CD4-positive, alpha-beta T cell treated with Interleukin-21 for 1 hour (primary cell): ENCODE results near the gene TAMM41.
"Not testable (repeated sequence)": the region's sequence is repeated elsewhere in the genome, so short reads cannot be mapped to it uniquely, and the experiment has no call there.

Experiments used
- DNase-seq: peaks from one replicate; pipeline ENCODE4 v3.0.0-alpha.2; 2020

Gene TAMM41

DNA sequence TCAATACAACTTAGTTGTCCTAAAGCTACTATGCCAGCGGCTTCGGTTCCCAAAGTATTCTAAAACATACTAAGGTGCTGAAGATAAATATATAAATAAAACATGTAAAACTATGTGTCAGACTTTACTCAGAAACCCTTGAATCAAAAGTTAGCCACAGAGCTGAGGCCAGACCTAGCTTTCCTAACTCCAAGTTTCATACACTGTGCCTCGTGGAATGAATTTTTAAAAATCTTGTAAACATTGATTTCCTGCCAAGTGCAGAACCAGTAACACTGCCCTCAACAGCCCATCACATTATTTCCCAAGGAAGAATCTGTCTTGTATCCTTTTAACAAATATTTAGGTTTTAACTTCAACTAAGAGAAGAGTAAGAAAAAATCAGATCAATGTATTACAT, 36.4 kb downstream of the TAMM41 start:
- no peak for DNase-seq

DNA sequence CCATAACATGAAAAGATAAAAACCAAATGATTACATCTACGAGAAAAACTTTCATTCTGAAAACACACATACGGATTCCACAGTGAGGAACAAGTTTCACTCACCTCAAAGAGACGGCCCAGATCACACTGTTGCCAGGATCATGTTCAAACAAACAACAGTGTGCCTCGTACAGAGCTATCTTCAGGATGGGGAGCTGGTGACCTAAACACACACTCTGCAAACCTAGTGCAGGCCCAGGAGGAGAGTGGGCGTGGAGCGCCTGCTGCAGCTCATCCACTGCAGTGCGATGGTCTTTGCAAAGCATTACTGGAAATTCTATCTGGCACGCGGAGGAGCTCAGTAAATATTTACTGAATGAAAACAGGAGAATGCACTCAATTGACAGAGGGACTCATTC, 38.5 kb downstream of the TAMM41 start:
- no peak for DNase-seq

DNA sequence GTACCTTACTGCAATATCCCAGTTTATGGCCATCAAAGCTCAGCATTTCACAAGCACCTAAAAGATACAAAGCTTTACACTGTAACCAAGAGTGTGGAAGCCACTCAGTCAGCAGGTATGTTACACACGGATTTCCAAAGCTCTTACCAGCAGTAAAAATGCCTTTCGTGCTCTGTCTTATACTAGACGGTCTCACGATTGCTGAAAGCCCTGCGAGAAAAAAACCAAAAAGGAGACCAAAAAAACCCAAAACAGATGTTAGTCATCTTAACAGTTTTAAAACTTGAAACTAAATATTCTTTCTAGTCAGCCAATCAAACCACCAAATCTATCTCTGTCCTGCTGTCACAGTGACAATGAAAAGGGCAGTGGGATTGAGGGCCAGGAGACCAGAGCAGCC, 39.0 kb downstream of the TAMM41 start:
- DNase-seq: no peak

DNA sequence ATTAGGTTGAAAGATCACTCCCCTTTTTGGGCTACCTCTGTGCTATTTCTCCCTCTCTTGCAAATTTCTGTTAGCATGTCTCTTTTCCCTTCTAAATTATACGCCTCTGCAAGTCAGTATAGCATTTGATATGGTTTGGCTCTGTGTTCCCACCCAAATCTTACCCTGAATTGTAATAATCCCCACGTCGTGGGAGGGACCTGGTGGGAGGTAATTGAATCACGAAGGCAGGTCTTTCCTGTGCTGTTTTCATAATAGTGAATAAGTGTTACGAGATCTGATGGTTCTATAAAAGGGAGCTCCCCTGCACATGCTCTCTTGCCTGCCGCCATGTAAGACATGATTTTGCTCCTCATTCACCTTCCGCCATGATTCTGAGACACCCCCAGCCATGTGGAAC, 41.0 kb downstream of the TAMM41 start:
- no peak for DNase-seq

DNA sequence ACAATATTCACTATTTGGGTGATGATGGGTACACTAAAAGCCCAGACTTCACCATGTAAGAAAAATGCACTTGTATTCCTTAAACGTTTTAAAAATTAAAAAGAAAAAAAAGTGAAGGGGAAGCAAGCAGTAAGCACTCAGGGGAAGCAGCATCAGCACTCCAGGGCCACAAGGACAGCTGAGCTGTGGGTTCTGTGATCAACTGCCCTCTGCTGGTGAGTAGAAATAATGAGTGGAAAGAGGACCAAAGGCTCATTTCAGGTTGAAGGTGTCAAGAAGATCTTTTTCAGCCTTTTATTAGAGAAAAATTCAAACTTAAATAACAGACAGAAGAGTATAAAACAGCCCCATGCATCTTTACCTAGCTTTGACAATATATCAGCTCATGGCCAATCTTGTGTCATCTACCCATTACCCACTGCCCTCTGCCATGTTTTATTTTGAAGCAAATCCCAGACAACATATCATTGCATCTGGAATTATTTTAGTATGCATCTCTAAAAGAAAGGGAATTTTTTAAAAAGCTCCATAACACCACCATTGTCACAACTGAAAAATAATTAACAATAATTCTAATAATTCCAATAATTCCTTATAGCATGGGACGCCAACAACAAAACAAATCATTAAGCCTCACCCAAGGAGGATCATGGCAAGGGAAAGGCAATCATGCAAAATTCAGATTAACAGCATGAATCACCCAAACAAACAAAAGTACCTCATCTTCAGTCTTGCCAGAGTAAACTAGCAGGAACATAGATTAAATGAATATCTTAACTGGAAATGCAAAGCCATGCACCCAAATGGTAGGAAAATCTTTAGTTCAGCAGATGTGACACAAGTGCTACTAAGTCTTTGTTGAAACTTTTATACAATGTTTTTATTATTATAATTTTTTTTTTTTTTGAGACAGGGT, 42.5 kb downstream of the TAMM41 start:
- peak; percentile 64 for DNase-seq

DNA sequence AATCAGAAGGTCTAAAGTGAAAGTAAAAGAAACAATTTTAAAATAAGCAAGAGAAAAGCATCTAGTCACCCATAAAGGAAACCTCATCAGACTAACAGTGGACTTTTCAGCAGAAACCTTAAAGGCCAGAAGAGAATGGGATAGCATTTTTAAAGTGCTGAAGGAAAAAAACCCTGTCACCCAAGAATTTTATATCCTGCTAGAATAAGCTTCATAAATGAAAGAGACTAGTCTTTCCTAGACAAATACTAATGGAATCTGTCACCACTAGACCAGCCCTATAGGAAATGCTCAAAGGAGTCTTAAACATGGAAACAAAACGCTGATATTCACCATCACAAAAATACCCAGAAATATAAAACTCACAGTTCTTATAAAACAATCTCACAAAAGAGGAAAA, 46.9 kb downstream of the TAMM41 start:
- DNase-seq: no peak

DNA sequence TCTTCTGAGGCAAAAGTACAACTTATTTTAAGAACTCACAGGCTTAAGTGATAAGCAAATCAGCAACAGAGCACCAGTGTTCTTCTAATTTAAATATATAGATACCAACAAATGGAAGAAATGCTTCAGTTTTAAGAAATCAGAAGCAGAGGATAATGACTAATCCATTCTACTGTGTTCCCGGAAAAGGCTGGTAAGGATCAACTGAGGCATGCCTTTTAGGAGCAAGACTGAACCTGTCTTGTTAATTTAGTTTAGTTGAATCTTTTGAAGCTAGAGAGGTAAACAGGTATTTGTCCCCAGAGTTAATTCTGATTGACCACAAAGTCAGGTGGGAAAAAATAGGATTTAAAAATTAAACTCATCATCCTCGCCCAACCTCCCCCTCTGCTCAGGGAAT, 51.8 kb downstream of the TAMM41 start:
- DNase-seq: no peak

DNA sequence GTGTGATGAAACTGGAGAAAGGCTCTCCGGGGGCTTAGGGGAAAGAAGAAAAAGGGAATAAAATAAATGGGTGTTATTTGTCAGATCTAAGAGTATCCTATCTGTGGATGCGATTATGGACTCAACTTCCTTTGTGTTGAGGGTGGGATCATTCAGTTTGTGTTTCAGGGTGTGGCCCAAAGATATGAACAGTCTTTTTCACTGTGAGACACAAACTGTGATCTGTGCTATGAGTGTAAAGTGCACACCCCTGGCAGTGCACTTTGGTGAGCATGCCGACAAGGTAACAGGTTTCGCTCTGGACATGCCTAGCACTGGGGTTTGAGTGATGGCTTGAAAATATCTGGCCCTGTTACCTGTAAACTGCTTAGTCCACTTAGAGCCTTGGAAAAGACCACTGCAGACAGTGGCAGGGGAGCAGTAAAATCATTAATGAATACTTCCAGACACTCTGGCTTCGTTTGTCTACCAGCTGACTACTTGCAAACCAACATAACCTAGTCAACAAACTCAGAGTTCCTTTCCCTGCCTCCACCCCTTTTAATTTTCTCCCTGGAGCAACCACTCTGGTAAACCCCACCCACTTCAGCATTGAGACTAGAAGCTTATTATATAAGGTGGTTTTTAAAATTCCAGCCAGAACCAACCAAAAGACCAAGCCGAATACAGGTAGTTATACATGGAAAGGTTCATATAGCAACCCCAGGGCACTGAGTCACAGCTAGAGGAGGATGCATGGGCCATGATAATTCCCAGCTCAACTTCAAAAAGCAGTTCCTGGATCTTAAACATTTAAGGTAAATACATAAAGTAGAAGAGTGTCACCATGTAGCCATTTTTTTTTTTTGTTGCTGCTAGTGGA, 55.1 kb downstream of the TAMM41 start:
- no peak for DNase-seq

DNA sequence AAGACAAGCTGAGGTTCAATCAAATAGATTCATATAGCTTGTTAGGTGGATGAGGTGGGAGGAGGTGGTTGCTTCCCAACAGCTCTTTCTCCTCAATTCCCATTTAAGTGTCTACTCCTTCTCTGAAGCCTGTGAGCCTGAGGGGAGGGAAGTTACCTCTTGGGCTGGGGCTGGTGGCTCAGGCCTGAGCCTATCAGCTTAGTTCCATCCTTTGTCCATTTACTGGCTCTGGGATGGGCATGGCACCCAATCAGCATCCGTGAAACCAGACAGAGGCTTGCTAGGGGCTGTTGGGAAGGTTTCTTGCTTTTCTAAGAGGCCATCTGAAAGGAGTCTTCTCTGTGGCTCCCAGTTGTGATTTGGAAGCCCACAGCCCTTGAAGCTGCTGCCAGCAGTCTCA, 57.3 kb downstream of the TAMM41 start:
- DNase-seq: no peak

DNA sequence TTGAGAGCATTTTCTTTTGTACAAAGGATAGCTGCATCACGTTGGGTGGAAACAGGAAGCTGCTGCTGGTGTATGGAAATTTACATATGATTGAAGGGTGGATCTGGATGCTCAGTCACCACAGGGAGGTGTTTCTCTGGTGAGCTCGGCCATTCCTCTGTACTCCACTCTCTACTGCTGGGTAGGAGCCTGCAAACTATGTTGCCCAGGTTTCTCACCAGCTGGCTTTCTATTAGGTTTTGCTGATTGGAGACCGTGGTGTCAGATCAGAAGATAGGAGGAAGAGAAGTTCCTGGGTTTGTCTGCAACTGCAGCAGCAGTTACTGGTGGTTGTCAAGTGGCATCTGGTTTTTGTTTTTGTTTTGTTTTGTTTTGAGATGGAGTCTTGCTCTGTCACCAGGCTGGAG, 61.7 kb downstream of the TAMM41 start:
- DNase-seq: peak; percentile 41

DNA sequence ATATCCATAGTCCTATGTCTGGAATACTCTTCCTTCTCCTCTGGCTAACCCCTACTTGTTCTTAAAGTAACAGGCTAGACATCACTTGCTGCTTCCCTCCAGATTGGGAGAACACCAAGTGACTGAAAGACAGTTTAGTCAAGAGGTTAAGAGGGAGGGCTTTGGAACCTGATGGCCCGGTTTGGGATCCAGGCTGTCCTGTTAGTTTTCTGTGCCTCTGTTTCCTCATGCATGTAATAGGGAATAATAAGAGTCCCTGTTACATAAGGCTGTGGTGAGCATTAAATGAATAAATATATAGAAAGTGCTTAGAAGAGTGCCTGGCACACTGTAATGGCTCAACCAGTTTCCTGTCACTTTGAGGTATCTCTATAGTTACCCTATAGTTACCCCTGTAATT, 66.3 kb downstream of the TAMM41 start:
- no peak for DNase-seq

DNA sequence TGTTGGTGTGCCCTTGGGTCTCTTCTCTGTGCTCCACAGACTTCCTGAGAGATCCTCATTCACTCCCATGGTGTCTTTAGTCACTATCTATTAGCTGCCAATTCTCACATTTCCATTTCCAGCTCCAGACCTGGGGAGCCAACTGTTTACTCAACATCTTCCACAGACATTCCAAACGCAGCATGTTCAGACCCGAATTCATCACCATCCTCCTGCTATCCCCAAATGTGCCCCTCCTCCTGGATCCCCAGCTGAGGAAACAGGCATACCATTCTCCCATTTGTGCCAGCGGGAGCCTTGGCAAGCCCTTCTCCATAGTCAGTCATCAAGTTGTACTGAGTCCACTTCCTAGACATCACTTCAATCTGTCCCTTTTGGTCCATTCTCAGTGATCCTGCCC, 67.1 kb downstream of the TAMM41 start:
- DNase-seq: no peak

DNA sequence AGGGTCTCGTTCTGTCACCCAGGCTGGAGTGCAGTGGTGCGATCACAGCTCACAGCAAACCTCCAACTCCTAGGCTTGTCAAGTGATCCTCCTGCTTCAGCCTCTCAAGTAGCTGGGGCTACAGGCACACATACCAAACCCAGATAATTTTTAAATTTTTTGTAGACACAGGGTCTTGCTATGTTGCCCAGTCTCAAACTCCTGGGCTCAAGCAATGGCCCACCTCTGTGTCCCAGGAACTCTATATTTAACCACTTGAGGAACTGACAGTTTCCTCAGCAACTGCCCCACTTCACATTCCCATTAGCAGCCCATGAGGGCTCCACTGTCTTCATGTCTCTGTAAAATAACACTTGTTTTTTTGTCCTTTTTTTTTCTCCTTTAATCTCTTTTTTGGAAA, 68.4 kb downstream of the TAMM41 start:
- no peak for DNase-seq

DNA sequence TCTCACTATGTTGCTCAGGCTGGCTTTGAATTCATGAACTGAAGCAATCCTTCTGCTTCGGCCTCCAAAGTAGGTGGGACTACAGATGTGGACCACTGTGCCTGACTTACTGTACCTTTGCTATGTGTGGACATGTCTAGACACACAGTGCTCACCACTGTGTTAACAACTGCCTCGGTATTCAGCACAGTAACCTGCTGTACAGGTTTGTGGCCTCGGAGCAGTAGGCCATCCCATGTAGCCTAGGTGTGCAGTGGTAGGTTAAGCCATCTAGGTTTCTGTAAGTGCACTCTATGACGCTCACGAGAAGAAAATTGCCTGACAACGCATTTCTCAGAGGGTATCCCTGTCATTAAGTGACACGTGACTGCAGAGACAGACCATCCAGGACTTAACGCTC, 70.3 kb downstream of the TAMM41 start:
- no peak for DNase-seq

DNA sequence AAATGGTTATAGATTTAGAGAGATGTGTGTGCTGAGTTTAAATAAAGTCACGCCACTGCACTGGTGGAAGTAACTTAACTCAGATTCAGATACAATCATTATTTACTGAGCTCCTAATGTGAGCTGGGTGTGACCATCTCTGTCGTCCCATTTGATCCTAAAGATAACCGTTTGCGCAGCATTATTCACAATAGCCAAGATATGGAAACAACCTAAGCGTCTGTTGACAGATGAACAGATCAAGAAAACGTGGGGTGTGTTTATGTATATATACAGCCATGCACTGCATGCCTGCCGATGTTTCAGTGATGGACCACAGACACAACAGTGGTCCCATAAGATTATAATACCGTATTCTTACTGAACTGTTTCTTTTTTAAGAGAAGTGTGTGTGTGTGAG, 71.2 kb downstream of the TAMM41 start:
- no peak for DNase-seq

DNA sequence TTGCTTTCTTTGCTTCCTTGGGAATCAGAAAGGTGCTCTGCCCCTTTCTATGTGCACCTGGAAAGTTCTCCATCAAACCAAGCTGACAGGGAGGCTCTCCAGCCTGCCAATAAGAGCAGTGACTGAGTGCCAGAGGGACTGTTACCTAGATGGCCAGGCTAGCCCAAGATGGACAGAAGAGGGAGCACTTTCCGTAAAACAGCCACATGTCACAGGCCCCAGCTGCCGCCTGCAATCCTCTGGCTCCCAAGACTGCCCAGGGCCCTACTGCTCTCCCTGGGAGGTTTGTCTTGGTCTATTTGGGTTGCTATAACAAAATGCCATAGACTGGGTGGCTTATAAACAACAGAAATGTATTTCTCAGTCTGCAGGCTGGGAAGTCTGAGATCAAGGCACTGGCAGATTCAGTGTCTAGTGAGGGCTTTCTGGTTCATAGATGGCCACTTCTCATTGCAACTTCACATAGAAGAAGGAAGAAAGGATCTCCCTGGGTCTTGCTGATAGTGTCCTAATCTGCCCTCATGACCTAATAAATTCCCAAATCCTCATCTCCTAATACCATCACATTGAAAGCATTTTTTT, 72.3 kb downstream of the TAMM41 start:
- DNase-seq: no peak

DNA sequence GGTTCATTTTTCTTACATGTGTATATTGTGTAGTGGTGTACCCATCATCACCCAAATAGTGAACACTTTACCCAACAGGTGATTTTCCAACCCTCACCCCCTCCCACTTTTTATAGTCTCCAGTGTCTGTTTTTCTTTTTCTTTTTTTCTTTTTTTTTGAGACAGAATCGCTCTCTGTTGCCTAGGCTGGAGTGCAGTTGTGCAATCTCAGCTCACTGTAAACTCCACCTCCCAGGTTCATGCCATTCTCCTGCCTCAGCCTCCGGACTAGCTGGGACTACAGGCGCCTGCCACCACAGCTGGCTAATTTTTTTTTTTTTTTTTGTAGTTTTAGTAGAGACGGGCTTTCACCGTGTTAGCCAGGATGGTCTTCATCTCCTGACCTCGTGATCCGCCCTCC, 74.8 kb downstream of the TAMM41 start:
- DNase-seq: not testable (repeated sequence)

DNA sequence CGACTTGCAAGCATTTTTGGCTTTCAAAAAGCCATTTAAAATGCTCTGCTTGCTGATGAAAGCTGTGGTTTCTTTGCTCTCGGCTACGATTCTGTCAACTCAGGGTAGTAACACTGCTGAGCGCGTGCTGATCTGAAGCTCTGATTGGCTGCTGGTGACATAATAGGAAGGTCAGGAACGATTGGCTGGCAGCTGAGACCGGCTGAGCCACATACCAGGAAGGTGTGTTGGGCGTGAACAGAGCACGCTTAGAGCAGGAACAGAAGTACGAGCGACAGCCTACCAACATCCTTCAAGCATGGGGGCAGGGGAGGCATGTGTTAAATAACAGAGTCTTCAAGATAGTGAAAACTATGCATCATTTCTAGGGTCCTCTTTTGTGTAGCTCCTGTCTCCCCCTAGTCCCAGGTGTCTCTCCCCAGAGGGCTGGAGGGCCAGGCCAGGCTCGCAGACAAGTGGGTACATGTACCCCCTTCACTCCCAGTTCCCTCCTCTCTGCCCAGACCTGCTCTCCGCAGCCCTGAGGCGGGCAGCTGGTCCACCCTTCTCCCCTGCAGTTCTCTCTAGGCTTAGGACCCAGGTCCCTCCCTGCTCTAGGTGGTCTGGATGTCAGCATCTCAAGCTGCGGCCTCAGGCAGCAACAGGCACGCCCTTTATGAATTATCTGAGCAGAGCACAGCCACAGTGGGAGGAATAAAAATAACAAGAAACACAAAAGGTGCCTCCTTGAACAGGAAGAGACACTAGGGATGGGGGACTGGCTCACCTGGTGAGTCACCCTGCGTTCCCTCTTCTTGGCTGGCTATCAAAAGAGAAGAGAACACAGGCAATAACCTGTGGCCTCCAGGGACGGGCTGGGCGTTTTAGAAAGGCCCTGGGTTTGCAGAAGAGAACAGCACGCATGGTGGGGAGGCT, 76.0 kb downstream of the TAMM41 start:
- peak; percentile 91 for DNase-seq

DNA sequence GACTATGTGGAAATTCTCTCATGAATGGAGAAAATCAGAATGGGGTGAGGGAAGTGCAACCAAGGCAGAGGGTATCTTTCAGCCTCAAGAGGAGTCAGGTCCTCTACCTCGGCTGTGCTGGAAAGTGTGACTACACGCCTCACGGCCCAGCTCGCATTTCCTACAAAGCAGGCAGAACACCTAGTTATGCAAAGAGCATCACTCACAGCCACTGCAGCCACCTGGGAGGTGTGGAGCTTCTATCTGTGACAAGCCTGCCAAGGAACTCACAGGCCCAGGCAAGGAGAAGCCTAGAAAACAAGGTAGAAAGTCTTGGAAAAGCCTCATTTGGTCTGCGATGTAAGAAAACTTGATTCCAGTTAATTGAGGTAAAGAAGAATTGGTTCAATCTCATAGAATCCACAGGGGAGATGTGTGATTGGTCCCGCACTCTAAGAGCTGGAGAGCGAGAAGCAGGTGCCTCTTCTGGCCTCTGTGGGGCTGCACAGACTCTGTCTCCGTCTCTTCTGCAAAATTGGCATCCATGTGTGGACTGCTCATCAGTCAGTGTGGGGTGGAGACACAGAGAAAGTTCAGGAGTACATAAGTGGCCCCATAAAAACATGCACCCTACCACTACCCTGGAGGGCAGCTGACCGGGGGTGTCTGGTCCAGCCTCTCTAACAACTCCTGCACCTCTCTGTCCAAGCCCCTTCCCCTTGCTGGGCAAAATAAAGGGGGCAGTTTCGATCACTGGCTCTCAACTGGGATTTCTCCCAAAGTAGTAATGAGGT, 76.8 kb downstream of the TAMM41 start:
- no peak for DNase-seq

DNA sequence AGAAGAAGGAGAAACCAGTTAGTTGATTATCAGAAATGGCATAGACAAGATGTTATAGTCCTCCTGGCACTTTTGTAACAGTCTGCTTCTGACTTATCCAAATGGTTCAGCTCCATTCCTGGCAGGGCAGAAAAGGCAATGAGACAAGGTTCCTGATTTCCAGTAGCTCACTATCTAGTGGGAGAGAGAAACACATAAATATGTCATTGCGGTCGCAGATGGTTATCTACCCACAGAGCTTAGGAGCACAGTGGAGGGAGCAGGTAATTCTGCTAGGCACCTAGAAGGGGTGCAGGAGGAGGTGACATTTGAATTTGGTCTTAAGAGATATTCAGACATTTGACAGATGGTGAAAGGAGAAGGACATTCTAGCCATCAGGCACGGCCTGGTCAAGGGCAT, 78.1 kb downstream of the TAMM41 start:
- no peak for DNase-seq

DNA sequence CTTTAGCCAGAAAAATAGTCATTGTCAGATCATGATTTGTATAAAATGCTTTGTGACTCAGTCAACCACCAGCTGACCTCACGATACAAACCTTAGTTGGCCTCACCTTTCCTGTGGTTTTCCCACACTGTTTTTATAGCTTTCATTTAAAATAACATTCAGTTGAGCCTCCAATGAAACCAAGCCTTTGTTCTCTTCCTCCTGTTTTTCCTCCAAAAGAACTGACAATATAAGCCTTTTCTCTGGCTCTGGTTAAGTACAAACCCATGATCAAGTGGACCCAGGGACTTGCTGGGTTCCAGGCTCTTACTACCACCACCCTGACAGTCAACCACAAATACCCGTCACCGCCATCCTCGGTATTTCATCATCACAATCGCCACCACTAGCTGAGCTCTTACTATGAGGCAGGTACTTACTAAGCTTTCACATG, 81.7 kb downstream of the TAMM41 start:
- peak; percentile 16 for DNase-seq

DNA sequence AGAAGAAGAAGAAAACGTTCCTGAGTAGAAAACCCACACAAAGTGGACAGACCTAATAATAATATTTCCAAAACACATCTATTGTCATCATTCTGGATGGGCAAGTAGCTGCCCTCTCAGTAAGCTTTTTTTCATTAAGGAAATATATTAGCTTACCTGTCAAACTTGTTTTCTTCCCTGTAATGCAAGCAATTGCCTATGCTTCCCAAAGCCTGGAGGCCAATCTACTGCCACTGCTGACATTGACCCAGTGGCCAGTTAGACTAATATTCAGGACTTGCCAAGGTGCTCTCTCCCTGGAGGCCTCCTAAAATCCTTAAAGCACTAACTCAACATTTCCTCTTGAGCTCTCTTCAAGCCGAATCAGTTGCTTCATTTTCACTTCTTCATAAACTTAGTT, 86.7 kb downstream of the TAMM41 start:
- no peak for DNase-seq
